CD4-positive, alpha-beta T cell treated with Interleukin-12 subunit alpha and Interleukin-12 subunit beta, for 1 hour (primary cell): ENCODE measurements around the gene ANKS6.

Experiments
- DNase-seq: peaks from one replicate; pipeline ENCODE4 v3.0.0-alpha.2; 2020

ANKS6 gene

GRCh38 chr9:98796364-98797101, at the start of gene ANKS6:
Gene ANKS6, minus strand, starts transcription at chr9:98796555. Its CDS starts 64 bp downstream, at chr9:98796491.
- peak; percentile 89 for DNase-seq

GRCh38 chr9:98846081-98846480, 49.7 kb upstream of the ANKS6 start:
- no peak for DNase-seq

GRCh38 chr9:98842510-98842909, 46.2 kb upstream of the ANKS6 start:
- no peak for DNase-seq

GRCh38 chr9:98839724-98840123, 43.4 kb upstream of the ANKS6 start:
- DNase-seq: no peak

GRCh38 chr9:98838868-98839565, 42.7 kb upstream of the ANKS6 start:
- no peak for DNase-seq

GRCh38 chr9:98838155-98838867, 42.0 kb upstream of the ANKS6 start:
- no peak for DNase-seq

- no peak for DNase-seq
These were observed 41.2 kb upstream of the ANKS6 start for GRCh38 chr9:98837516-98837915.

GRCh38 chr9:98836206-98836605, 39.9 kb upstream of the ANKS6 start:
- DNase-seq: no peak

- DNase-seq: no peak
These were observed 38.0 kb upstream of the ANKS6 start for GRCh38 chr9:98834386-98834785.

GRCh38 chr9:98833090-98833956, 37.0 kb upstream of the ANKS6 start:
- DNase-seq: no peak

- DNase-seq: no peak
These were observed 36.4 kb upstream of the ANKS6 start for GRCh38 chr9:98832768-98833089.

GRCh38 chr9:98831696-98832095, 35.3 kb upstream of the ANKS6 start:
- no peak for DNase-seq

GRCh38 chr9:98830554-98830953, 34.2 kb upstream of the ANKS6 start:
- DNase-seq: no peak

GRCh38 chr9:98829766-98830165, 33.4 kb upstream of the ANKS6 start:
- no peak for DNase-seq

GRCh38 chr9:98826716-98827115, 30.4 kb upstream of the ANKS6 start:
- no peak for DNase-seq

GRCh38 chr9:98825414-98825813, 29.1 kb upstream of the ANKS6 start:
- DNase-seq: no peak

- no peak for DNase-seq
These were observed 27.4 kb upstream of the ANKS6 start for GRCh38 chr9:98823666-98824334.

- no peak for DNase-seq
These were observed 26.3 kb upstream of the ANKS6 start for GRCh38 chr9:98822661-98823060.

- DNase-seq: no peak
These were observed 25.5 kb upstream of the ANKS6 start for GRCh38 chr9:98821831-98822230.

- no peak for DNase-seq
These were observed 22.9 kb upstream of the ANKS6 start for GRCh38 chr9:98819231-98819630.

GRCh38 chr9:98818764-98819163, 22.4 kb upstream of the ANKS6 start:
- DNase-seq: no peak

- DNase-seq: no peak
These were observed 19.1 kb upstream of the ANKS6 start for GRCh38 chr9:98815391-98815951.
